Mesothelial cell of epicardium (in vitro differentiated cells): ENCODE measurements around the gene AURKAIP1. TPM values are rescaled to one million over a fixed set of nuclear protein-coding genes. Genes with fewer than 3 reads are reported as not detected.

Experiments used
- DNase-seq, 2 experiments: peaks; one replicate each; pipeline ENCODE4 v3.0.0; 2021; ENCODE audit warnings: low spot score in 2 of 2; ENCODE audit not compliant: unreplicated experiment in 2 of 2
- H3K27ac Mint-ChIP-seq: 2 replicates; pipeline ENCODE4 v1.8.0; 2021; ENCODE audit warnings: mixed read lengths
- H3K27me3 Mint-ChIP-seq: 2 replicates; pipeline ENCODE4 v1.8.0; 2021; ENCODE audit warnings: low read depth, mixed read lengths
- H3K36me3 Mint-ChIP-seq: 2 replicates; pipeline ENCODE4 v1.8.0; 2021; ENCODE audit warnings: mixed read lengths
- H3K4me1 Mint-ChIP-seq: 2 replicates; pipeline ENCODE4 v1.8.0; 2021; ENCODE audit warnings: mixed read lengths
- H3K4me3 Mint-ChIP-seq: 2 replicates; pipeline ENCODE4 v1.8.0; 2021; ENCODE audit warnings: mild to moderate bottlenecking, moderate library complexity, mixed read lengths
- H3K9me3 Mint-ChIP-seq: 2 replicates; pipeline ENCODE4 v1.8.0; 2021; ENCODE audit warnings: mixed read lengths
- CTCF ChIP-seq: fragments of 200-600 bp; sonication (generic); IDR thresholded peaks from one replicate; pipeline ENCODE4 v1.5.0; 2021; ENCODE audit warnings: antibody characterized with exemption; ENCODE audit not compliant: unreplicated experiment
- total RNA-seq: library from RNA; stranded (reverse); gene quantifications from 3 replicates; pipeline ENCODE4 v1.2.1, GENCODE V29; 2021

Gene AURKAIP1
- total RNA-seq, 1 donor from 2014 or later, result 75.5 TPM

GRCh38 chr1:1361233-1361981, 13.6 kb downstream of the AURKAIP1 start:
- H3K27ac Mint-ChIP-seq, result peak overlapping the region; percentile 90
- H3K9me3 Mint-ChIP-seq, result no peaks in the 10 kb centered on the region
- no peak overlapping the region for H3K4me3 Mint-ChIP-seq

GRCh38 chr1:1360506-1361169, 14.4 kb downstream of the AURKAIP1 start:
- H3K9me3 Mint-ChIP-seq, result no peaks in the 10 kb centered on the region
- peak overlapping the region; percentile 70 for H3K27ac Mint-ChIP-seq
- H3K27me3 Mint-ChIP-seq, result no peaks in the 10 kb centered on the region
- DNase-seq, result no peak
- H3K36me3 Mint-ChIP-seq, result no peaks in the 10 kb centered on the region
- no peak overlapping the region for H3K4me3 Mint-ChIP-seq
- peaks cover 35% of the 10 kb centered on the region for H3K4me1 Mint-ChIP-seq
- no peak for TF ChIP-seq CTCF

More at GRCh38 chr1:1361233-1361981, 13.6 kb downstream of the AURKAIP1 start:
- Mint-ChIP-seq H3K36me3 (no peaks in the 10 kb centered on the region), H3K4me1 (peaks cover 35% of the 10 kb centered on the region), H3K27me3 (no peaks in the 10 kb centered on the region)
- no peak for DNase-seq
- no peak for TF ChIP-seq CTCF

GRCh38 chr1:1359664-1360468, 15.1 kb downstream of the AURKAIP1 start:
- no peaks in the 10 kb centered on the region for H3K36me3 Mint-ChIP-seq
- peaks cover 35% of the 10 kb centered on the region for H3K4me1 Mint-ChIP-seq
- peak overlapping the region; percentile 94 for H3K27ac Mint-ChIP-seq

GRCh38 chr1:1359308-1359663, 15.7 kb downstream of the AURKAIP1 start:
- Mint-ChIP-seq H3K27me3 (peaks cover under 1% of the 10 kb centered on the region), H3K9me3 (no peaks in the 10 kb centered on the region), H3K36me3 (no peaks in the 10 kb centered on the region), H3K4me1 (peaks cover 35% of the 10 kb centered on the region), H3K4me3 (peak overlapping the region; percentile 78), H3K27ac (peak overlapping the region; percentile 94)
- peak in 1 of 2 experiments; percentile 21 for DNase-seq
- no peak for TF ChIP-seq CTCF

More at GRCh38 chr1:1359664-1360468, 15.1 kb downstream of the AURKAIP1 start:
- no peak for TF ChIP-seq CTCF
- DNase-seq, result peak in 1 of 2 experiments; percentile 21
- no peaks in the 10 kb centered on the region for H3K27me3 Mint-ChIP-seq
- peak overlapping the region; percentile 78 for H3K4me3 Mint-ChIP-seq
- no peaks in the 10 kb centered on the region for H3K9me3 Mint-ChIP-seq

- Mint-ChIP-seq H3K4me1 (peaks cover 38% of the 10 kb centered on the region), H3K9me3 (no peaks in the 10 kb centered on the region), H3K27me3 (peaks cover 2% of the 10 kb centered on the region), H3K4me3 (peak within 1 kb of the TSS; percentile 78), H3K36me3 (no peaks in the 10 kb centered on the region), H3K27ac (peak within 1 kb of the TSS; percentile 94)
- no peak for TF ChIP-seq CTCF
- peak in 1 of 2 experiments; percentile 54 for DNase-seq
Observed at GRCh38 chr1:1358433-1359271, 16.4 kb downstream of the AURKAIP1 start, which contains the start of gene MXRA8. Gene MXRA8 (minus strand): TSS chr1:1358555. CDS start chr1:1358504, 51 bp downstream.
